Coronary artery (tissue), 2 donors: ENCODE results near the gene MAP2K5.

Experiments used
- DNase-seq: peaks from one replicate; pipeline ENCODE4 v3.0.0-alpha.2; 2017; ENCODE audit warnings: low spot score
- H3K27ac ChIP-seq, 2 donors: fragments of 200-600 bp; sonication (generic); one replicate each; pipeline ENCODE4 v1.5.1; 2016 to 2019
- H3K4me3 ChIP-seq: fragments of 200-600 bp; sonication (generic); 2 replicates; pipeline ENCODE4 v1.5.1; 2016; ENCODE audit warnings: mild to moderate bottlenecking, moderate library complexity
- TF ChIP-seq, protein P1 (sequence below): fragments of 200-600 bp; sonication (generic); IDR thresholded peaks from one replicate; pipeline ENCODE4 v1.5.1; 2019; ENCODE audit warnings: antibody characterized with exemption

The MAP2K5 gene

DNA sequence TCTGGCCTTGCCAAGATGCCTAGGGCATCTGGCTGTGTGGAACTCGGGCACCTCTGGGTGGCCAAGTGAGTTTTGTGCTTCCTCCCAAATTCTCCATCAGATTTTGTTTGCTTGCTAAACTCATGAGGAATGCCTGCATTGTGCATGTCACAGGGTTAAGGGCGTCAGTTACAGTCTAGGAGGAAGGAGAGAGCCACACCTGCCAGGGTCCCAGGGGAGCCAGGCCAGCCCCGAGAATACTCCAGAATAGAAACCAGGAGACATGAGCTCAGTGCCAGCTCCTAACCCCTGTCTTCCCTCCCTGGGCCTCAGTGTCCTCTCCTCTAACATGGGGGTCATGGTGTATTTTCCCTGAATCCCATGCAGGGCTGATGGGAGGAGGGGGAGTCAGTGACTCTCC is 260.8 kb downstream of the MAP2K5 start:
- Histone ChIP-seq H3K27ac (no peak overlapping the region), H3K4me3 (no peak overlapping the region)
- DNase-seq: no peak
- TF ChIP-seq, protein P1, sequence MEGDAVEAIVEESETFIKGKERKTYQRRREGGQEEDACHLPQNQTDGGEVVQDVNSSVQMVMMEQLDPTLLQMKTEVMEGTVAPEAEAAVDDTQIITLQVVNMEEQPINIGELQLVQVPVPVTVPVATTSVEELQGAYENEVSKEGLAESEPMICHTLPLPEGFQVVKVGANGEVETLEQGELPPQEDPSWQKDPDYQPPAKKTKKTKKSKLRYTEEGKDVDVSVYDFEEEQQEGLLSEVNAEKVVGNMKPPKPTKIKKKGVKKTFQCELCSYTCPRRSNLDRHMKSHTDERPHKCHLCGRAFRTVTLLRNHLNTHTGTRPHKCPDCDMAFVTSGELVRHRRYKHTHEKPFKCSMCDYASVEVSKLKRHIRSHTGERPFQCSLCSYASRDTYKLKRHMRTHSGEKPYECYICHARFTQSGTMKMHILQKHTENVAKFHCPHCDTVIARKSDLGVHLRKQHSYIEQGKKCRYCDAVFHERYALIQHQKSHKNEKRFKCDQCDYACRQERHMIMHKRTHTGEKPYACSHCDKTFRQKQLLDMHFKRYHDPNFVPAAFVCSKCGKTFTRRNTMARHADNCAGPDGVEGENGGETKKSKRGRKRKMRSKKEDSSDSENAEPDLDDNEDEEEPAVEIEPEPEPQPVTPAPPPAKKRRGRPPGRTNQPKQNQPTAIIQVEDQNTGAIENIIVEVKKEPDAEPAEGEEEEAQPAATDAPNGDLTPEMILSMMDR: no peak

DNA sequence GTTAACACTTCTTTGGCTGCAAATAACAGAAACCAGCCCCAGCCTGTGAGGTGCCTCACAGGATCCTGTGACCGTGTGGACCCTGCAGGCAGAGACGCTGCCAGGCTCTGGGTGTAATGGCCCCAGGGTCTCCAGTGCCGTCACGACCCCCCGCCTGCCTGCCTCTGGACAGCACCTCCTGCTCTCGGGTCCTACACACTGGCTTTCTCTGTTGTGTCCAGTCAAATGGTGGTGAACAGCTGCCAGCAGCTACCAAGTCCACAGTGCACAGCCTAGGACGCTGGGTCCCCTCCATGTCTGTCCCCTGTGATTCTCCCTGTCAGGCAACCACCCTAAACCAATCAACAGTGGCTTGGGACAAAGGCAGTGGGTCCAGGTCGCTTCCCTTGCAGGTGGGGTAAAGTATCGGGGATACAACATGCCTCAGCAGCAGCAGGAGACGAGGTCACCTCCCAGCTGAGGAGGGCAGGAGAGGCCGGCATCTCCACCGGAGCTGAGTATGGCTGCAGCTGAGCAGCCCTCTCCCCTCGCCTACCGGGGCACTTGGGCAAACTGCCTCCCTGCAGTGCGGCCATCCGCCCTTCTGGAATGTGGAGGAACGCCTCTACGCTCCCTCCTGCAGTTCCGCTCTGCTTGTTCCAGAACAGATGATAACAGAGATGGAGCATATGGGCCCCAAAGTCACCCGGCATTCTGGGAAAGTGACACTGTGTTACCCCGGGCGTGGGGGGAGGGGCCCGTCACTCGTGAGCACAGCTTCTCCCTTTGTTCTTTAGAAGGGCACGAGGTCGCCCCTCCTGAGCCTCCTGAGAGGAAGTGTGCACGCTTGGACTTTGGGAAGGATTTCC is 261.7 kb downstream of the MAP2K5 start:
- DNase-seq: no peak
- no peak overlapping the region for H3K4me3 ChIP-seq
- no peak overlapping the region for H3K27ac ChIP-seq
- TF ChIP-seq, protein P1: no peak

DNA sequence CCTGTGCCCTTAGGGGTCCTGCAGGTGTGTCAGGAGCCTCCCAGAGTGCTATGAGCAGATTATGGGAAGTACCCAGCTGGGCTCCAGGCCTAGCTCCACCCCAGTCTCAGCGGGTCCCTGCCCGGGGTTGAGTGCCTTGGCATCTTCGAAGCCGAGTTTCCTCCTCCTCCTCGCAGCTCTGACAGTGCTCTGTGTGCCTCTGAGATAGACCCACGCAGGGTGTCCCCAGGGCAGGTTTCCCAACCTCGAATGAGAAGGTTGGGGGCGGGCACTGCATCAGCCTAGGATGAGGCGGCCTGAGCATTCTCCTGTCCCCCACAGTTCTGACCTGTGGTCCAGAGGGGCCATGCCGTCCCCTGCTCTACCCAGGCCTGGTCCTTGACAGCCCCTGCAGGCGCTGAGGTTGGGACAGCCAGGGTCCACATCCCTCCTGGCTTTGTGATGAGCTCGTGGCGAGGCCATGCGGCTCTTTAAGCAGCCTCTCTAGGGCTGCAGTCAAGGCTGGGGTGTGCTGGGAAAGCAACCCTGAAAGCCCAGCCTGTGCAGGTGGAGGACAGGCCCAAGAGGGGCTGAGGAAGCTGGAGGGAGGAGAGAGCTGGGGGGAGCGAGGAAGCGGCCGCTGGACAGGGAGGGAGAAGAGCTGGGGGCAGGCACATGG is 262.6 kb downstream of the MAP2K5 start:
- Histone ChIP-seq H3K27ac (no peak overlapping the region), H3K4me3 (no peak overlapping the region)
- TF ChIP-seq, protein P1: no peak
- DNase-seq: no peak

DNA sequence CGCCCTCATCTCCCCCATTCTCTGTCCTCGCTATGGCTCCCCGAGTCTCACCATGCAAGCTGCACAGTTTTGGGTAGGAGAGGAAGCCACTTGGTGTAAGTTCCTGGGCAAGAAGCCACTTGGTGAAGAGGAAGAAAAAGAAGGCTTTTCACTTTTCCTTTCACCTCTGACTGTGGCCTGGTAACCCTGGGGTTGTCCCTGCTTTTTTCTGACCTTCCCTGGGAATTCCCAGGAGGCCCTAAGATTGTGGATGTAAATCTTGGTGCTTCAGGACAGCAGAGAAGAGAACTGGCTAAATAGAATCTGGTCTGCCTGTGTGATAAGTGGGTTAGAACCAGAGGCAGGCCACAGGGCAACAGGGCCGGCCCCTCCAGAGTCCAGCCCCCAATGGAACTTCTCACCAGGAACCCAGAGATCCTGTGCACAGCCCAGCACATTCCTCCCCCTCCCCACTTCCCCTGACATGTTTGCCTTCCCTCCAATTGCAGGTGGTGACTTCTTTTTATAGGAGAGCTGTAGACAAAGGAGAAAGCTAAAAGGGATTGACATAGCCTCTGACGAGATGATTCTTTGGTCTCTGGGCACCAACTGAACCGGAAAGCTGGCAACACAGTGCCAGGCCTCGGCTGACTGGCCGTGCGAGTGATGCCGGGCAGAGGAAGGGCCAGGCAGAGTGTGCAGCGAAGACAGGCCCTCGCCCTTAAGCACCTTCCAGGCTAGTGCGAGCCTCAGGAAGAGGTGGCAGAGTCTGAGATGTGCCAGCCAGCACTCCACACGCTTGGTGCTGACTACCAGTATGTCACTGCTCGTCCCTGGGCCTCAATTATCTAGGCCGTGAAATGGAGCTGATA is 263.4 kb downstream of the MAP2K5 start:
- no peak for DNase-seq
- Histone ChIP-seq H3K27ac (no peak overlapping the region), H3K4me3 (no peak overlapping the region)
- TF ChIP-seq, protein P1: no peak

DNA sequence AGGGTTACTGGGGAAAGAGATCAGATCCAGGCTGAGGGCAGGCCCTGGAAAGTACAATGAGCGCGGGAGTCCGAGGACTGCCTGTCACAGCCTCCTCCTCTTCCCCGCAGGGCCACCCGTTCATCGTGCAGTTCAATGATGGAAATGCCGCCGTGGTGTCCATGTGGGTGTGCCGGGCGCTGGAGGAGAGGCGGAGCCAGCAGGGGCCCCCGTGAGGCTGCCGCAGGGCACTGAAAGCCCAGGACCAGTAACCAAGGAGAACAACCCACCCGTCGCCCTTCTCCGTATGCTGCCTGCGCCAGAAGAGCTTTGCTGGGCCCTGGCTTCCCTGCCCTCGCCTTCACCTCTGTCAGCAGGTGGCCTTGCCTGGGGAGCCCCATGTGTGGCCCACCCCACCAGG is 264.0 kb downstream of the MAP2K5 start:
- TF ChIP-seq, protein P1: no peak
- H3K27ac ChIP-seq: no peak overlapping the region
- DNase-seq: peak; percentile 54
- H3K4me3 ChIP-seq: no peak overlapping the region

DNA sequence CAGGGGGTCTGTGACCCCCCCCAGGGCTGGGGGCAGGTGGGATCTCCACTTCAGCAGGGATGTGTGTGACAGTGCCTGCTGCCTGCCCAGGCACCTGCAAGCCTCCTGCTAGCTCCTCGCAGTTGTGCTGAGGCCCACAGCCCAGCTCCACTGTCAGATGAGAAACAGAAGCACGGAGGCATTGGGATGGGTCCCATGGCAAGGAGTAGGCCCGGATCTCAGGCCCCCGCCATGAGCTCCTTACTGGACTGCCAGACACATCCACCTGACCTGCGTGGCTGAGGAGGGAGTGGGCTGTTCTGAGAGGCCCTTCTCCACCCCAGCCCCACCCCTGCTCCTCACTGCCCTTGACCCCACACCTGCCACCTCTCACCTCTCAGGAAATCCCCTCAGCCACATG is 264.6 kb downstream of the MAP2K5 start:
- no peak overlapping the region for H3K4me3 ChIP-seq
- TF ChIP-seq, protein P1: no peak
- DNase-seq: peak; percentile 56
- no peak overlapping the region for H3K27ac ChIP-seq
